GM12878 (cell line): ENCODE data around the gene INTS13. TPM values are rescaled to one million over a fixed set of nuclear protein-coding genes. Genes with fewer than 3 reads are reported as not detected.

Experiments used
- ATAC-seq: fragments of 200-7000 bp; cut with Tn5 transposase; 3 replicates; pipeline ENCODE4 v1.9.1; 2020; ENCODE audit warnings: mild to moderate bottlenecking, moderate library complexity
- BruUV-seq: library from RNA; stranded (reverse); fragments of 400-500 nt; replicated peaks from 2 replicates; lab custom pipeline; 2021; lab: Mats Ljungman, UMichigan
- CTCF ChIA-PET: fragments of 300-600 bp; sonication (Branson Sonifier 250); formaldehyde crosslinking; extraction: SDS; loops from one replicate; lab custom pipeline; 2021; ENCODE audit warnings: inconsistent platforms; lab: Yijun Ruan, JAX
- POLR2A ChIA-PET: fragments of 350-600 bp; formaldehyde crosslinking; extraction: SDS; loops from one replicate; lab custom pipeline; 2021; ENCODE audit warnings: inconsistent platforms; lab: Charles Lee
- RAD21 ChIA-PET: fragments of 300-600 bp; sonication (Branson Sonifier 250); formaldehyde crosslinking; loops from one replicate; lab custom pipeline; 2023; ENCODE audit warnings: antibody characterized with exemption; ENCODE audit not compliant: unreplicated experiment; lab: Charles Lee
- SMC1A ChIA-PET: fragments of 300-600 bp; sonication (Branson Sonifier 250); formaldehyde crosslinking; loops from one replicate; lab custom pipeline; 2023; ENCODE audit not compliant: unreplicated experiment, uncharacterized antibody; lab: Charles Lee
- DNase-seq: peaks from one replicate; pipeline ENCODE4 v3.0.0-alpha.2; 2011; ENCODE audit warnings: low read depth, low spot score
- FAIRE-seq: peaks from 3 replicates; lab custom pipeline; 2011; peaks lifted over from hg19 to GRCh38; lab: Jason Lieb, UNC
- H2AFZ ChIP-seq: 2 replicates; pipeline ENCODE4 v1.6.0; 2011; ENCODE audit warnings: low read depth, low read length, control low read depth; ENCODE audit not compliant: control insufficient read depth
- H3K27ac ChIP-seq: 2 replicates; pipeline ENCODE4 v1.5.1; 2011; ENCODE audit warnings: control low read depth; ENCODE audit not compliant: control insufficient read depth, insufficient read depth
- H3K27me3 ChIP-seq, 2 experiments: replicated peaks in 1 of 2; 2 replicates each; pipeline versions ENCODE4 v1.6.0 to v1.6.1; 2011; ENCODE audit warnings: low read length in 1 of 2; ENCODE audit not compliant: control insufficient read depth in 2 of 2, insufficient read depth in 2 of 2
- H3K36me3 ChIP-seq, 2 experiments: 2 replicates each; pipeline ENCODE4 v1.5.1; 2011; ENCODE audit warnings: low read length in 1 of 2; ENCODE audit not compliant: control insufficient read depth in 2 of 2, insufficient read depth in 2 of 2
- H3K4me1 ChIP-seq: 2 replicates; pipeline ENCODE4 v1.6.1; 2011; ENCODE audit warnings: mild to moderate bottlenecking, low read length, moderate library complexity, mixed read lengths; ENCODE audit not compliant: control insufficient read depth, insufficient read depth
- H3K4me2 ChIP-seq: 2 replicates; pipeline ENCODE4 v1.6.0; 2011; ENCODE audit warnings: control low read depth; ENCODE audit not compliant: control insufficient read depth, insufficient read depth
- H3K4me3 ChIP-seq: fragments of 200-600 bp; sonication (generic); 2 replicates; pipeline ENCODE4 v1.5.1; 2016
- H3K79me2 ChIP-seq: 2 replicates; pipeline ENCODE4 v1.6.0; 2011; ENCODE audit warnings: low read length; ENCODE audit not compliant: control insufficient read depth, insufficient read depth
- H3K9ac ChIP-seq: 2 replicates; pipeline ENCODE4 v1.8.0; 2011; ENCODE audit warnings: low read length, control low read depth, mixed read lengths; ENCODE audit not compliant: control insufficient read depth, insufficient read depth
- H3K9me3 ChIP-seq: replicated peaks from 3 replicates; pipeline ENCODE4 v1.5.1; 2011; ENCODE audit warnings: mild to moderate bottlenecking, low read length; ENCODE audit not compliant: control insufficient read depth, insufficient read depth
- H4K20me1 ChIP-seq: 2 replicates; pipeline ENCODE4 v1.6.0; 2011; ENCODE audit not compliant: control insufficient read depth, insufficient read depth
- BCL11A ChIP-seq: IDR thresholded peaks from 2 replicates; pipeline ENCODE4 v1.6.1; 2011; ENCODE audit warnings: low read depth, low read length
- CEBPB ChIP-seq, 2 experiments: fragments of 150-350 bp in 1 of 2; IDR thresholded peaks; 2 replicates each; pipeline ENCODE4 v1.6.1; 2012 to 2014; ENCODE audit warnings: low read depth in 2 of 2, low read length in 2 of 2, borderline replicate concordance in 1 of 2, inconsistent platforms in 1 of 2
- CHD2 ChIP-seq: IDR thresholded peaks from 2 replicates; pipeline ENCODE4 v1.6.1; 2011; ENCODE audit warnings: low read depth, low read length, improper control_type of control experiment, borderline replicate concordance
- CREM ChIP-seq: IDR thresholded peaks from 2 replicates; pipeline ENCODE4 v1.6.1; 2014; ENCODE audit warnings: antibody characterized with exemption, low read depth
- EED ChIP-seq: sonication (generic); IDR thresholded peaks from 2 replicates; pipeline ENCODE4 v1.6.1; 2016; ENCODE audit warnings: antibody characterized with exemption, low read depth
- EP300 ChIP-seq, 2 experiments: fragments of 150-350 bp in 1 of 2; IDR thresholded peaks; 2 replicates each; pipeline ENCODE4 v1.6.1; 2011 to 2012; ENCODE audit warnings: low read depth in 2 of 2, low read length in 2 of 2, borderline replicate concordance in 1 of 2, improper control_type of control experiment in 1 of 2, inconsistent platforms in 1 of 2; ENCODE audit not compliant: control insufficient read depth in 1 of 2
- HDAC2 ChIP-seq: fragments of 200-600 bp; sonication (generic); IDR thresholded peaks from 2 replicates; pipeline ENCODE4 v1.6.1; 2017
- IKZF2 ChIP-seq, 2 experiments: fragments of 450-650 bp; IDR thresholded peaks; 2 replicates each; pipeline ENCODE4 v1.6.1; 2017; ENCODE audit warnings: mild to moderate bottlenecking in 2 of 2, moderate library complexity in 2 of 2
- LARP7 ChIP-seq: fragments of 450-650 bp; IDR thresholded peaks from 2 replicates; pipeline ENCODE4 v1.6.1; 2017; ENCODE audit warnings: mild to moderate bottlenecking
- MEF2A ChIP-seq: IDR thresholded peaks from 2 replicates; pipeline ENCODE4 v1.6.1; 2011; ENCODE audit warnings: low read depth, mild to moderate bottlenecking, low read length, moderate library complexity; ENCODE audit not compliant: insufficient read depth
- MTA2 ChIP-seq: fragments of 450-650 bp; IDR thresholded peaks from 2 replicates; pipeline ENCODE4 v1.6.1; 2016; ENCODE audit warnings: low read depth, mild to moderate bottlenecking, moderate library complexity
- NFYA ChIP-seq: IDR thresholded peaks from 2 replicates; pipeline ENCODE4 v1.6.1; 2011; ENCODE audit warnings: low read depth, mild to moderate bottlenecking, low read length, improper control_type of control experiment, borderline replicate concordance
- POLR2AphosphoS2 ChIP-seq: IDR thresholded peaks from 2 replicates; pipeline ENCODE4 v1.6.1; 2011; ENCODE audit warnings: low read depth, mild to moderate bottlenecking, low read length, improper control_type of control experiment, moderate library complexity
- POU2F2 ChIP-seq: IDR thresholded peaks from 3 replicates; pipeline ENCODE4 v1.6.1; 2011; ENCODE audit warnings: low read depth, mild to moderate bottlenecking, low read length, borderline replicate concordance
- RBBP5 ChIP-seq: fragments of 200-600 bp; sonication (generic); conservative IDR thresholded peaks from 2 replicates; pipeline ENCODE4 v1.6.1; 2016
- ZBED1 ChIP-seq: IDR thresholded peaks from 2 replicates; pipeline ENCODE4 v1.6.1; 2016; ENCODE audit warnings: borderline replicate concordance
- WGBS: methylation state at CpG from one replicate; pipeline ENCODE4 v1.1.6; 2016; ENCODE audit warnings: low lambda C conversion rate; ENCODE audit not compliant: insufficient replicate concordance, insufficient coverage; ENCODE audit errors: missing lambda C conversion rate; 5-methylcytosine and 5-hydroxymethylcytosine counted together
- in situ Hi-C: fragments of 300-500 bp; cut with MboI; formaldehyde crosslinking; loops from 9 replicates; pipeline ENCODE4 v1.14.3; 2018; ENCODE audit warnings: mixed read lengths
- intact Hi-C: fragments of 100-400 bp; cut with micrococcal nuclease; formaldehyde crosslinking; loops from one replicate; pipeline ENCODE4 v1.14.2; 2022; ENCODE audit not compliant: unreplicated experiment
- polyA plus RNA-seq, 11 experiments: library from polyadenylated mRNA; depleted of rRNA in 4 of 11; unstranded in 6 of 11; stranded (reverse) in 5 of 11; fragments of >200 nt; fragmentation: Nextera tagmentation in 4 of 11; fragmentation: Illumina TruSeq in 1 of 11; extraction: Ambion mirVana in 4 of 11; extraction: Trizol in 1 of 11; gene quantifications; 1 replicate in 1 of 11; 2 replicates in 10 of 11; pipeline versions ENCODE4 v1.2.1 to v1.2.3, GENCODE V29; 2011 to 2016; ENCODE audit warnings: inconsistent platforms in 2 of 11, missing spikeins in 2 of 11, low read depth in 1 of 11
- total RNA-seq, 4 experiments: library from RNA; depleted of rRNA in 3 of 4; stranded (reverse); fragments of >200 nt in 3 of 4; fragmentation: Illumina TruSeq in 1 of 4; extraction: Trizol in 1 of 4; gene quantifications; 2 replicates each; pipeline versions ENCODE4 v1.2.1 to v1.2.3, GENCODE V29; 2013 to 2021

The INTS13 gene
- total and polyA plus RNA-seq, 10 of the 15 experiments (the other 5 are each of a cell fraction or from before 2014, with no cell fraction given), result 33.4 to 72.0 (median 59.9) TPM

DNA sequence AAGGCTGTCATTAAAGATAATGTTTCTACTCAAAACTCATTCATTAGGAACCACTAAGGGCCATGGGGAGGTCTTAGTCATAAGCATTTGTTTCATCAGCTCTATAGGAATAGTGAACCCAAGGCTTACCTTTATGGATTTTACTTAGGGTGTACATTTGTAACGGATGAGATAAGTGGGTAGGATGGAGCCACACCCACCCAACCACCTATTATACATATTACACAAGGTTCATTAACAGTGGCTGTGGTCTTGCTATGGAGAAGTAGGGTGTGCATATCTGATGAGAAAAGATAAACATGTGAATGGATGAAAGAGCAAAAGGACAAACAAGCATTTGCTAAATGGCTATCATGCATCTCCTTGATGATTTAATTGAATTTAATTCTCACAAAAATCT lies 65.2 kb downstream of the INTS13 start:
- H3K27ac ChIP-seq, result no peak overlapping the region
- no peak overlapping the region for H3K4me2 ChIP-seq
- H3K79me2 ChIP-seq, result no peaks in the 10 kb centered on the region
- in situ Hi-C loops (no loop called here), intact Hi-C loops (loop anchor here (2.0 kb wide), 1 partner anchor 140 kb away; no protein-coding TSS in a partner anchor)
- 0 out of 2 replicates have a peak, but pooled peaks have one; percentile 3 for TF ChIP-seq EED
- no peak for TF ChIP-seq CEBPB (IDR thresholded peaks at IDR 0.05; ENCODE audit: borderline replicate concordance in 1 of 2, low read depth in 2 of 2, low read length in 2 of 2)
- DNase-seq (no peak), ATAC-seq (no peak), FAIRE-seq (no peak)
- peaks cover 43% of the 10 kb centered on the region for H3K4me1 ChIP-seq
- no peak overlapping the region for H3K4me3 ChIP-seq
- SMC1A ChIA-PET, result interaction anchor here (0.8 to 4.7 kb wide), 4 partner anchors 13 to 171 kb away, joined by 3 to 25 read pairs (median 3); no protein-coding TSS in a partner anchor
- RAD21 ChIA-PET, result interaction anchor here (1.4 to 4.2 kb wide), 3 partner anchors 13 to 434 kb away, joined by 6 to 30 read pairs (median 7); partner anchors contain the start of gene ITPR2
- 11% methylated on average over 1 of the region's 1 CpG for WGBS
- H3K36me3 ChIP-seq, result no peaks in the 10 kb centered on the region
- CTCF ChIA-PET, result interaction anchor here (4.7 to 10.1 kb wide), 2 partner anchors 12 to 18 kb away, joined by 21 to 95 read pairs; no protein-coding TSS in a partner anchor
- no peak overlapping the region for H2AFZ ChIP-seq
- no TSS peak for BruUV-seq
- no peaks in the 10 kb centered on the region for H4K20me1 ChIP-seq
- POLR2A ChIA-PET, result interaction anchor here (1.0 kb wide), 2 partner anchors 13 to 121 kb away, joined by 3 read pairs; no protein-coding TSS in a partner anchor
- H3K9ac ChIP-seq, result no peak overlapping the region
- no peaks in the 10 kb centered on the region for H3K27me3 ChIP-seq
- no peaks in the 10 kb centered on the region for H3K9me3 ChIP-seq

DNA sequence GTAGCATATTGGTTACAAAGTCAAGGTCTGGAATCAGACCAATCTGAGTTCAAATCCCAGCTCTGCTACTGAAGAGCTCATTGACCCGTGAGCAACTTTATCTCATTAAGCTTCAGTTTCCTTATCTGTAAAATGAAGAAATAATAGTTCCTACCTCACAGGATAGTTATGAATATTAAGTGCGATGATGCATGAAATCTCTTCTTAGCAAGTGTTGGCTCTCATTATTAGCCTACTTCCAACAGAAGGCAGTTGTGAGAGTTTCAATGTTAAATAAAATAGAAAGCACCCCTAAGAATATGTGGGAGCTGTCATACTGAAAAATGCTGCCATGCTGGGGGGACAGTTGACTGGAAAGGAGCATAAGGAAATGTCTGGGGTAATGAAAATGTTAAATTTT lies 65.8 kb downstream of the INTS13 start:
- 2% methylated on average over 2 of the region's 2 CpGs for WGBS
- intact Hi-C loops, result loop anchor here (2.0 kb wide), 1 partner anchor 139 kb away; no protein-coding TSS in a partner anchor
- H4K20me1 ChIP-seq, result no peaks in the 10 kb centered on the region
- in situ Hi-C loops, result no loop called here
- SMC1A ChIA-PET, result interaction anchor here (0.8 to 4.7 kb wide), 10 partner anchors 12 to 170 kb away, joined by 3 to 25 read pairs (median 4); no protein-coding TSS in a partner anchor
- no peak overlapping the region for H3K27ac ChIP-seq
- no peaks in the 10 kb centered on the region for H3K27me3 ChIP-seq
- H3K9me3 ChIP-seq, result no peaks in the 10 kb centered on the region
- no TSS peak for BruUV-seq
- no peak overlapping the region for H3K4me3 ChIP-seq
- POLR2A ChIA-PET, result interaction anchor here (1.0 to 1.6 kb wide), 2 partner anchors 14 to 138 kb away, joined by 3 read pairs; no protein-coding TSS in a partner anchor
- ATAC-seq (peak; percentile 18), FAIRE-seq (peak; percentile 47), DNase-seq (no peak)
- no peak overlapping the region; the same call in 1 of the 2 replicates for H3K4me2 ChIP-seq
- RAD21 ChIA-PET, result interaction anchor here (0.9 to 4.2 kb wide), 5 partner anchors 8 to 435 kb away, joined by 3 to 30 read pairs (median 6); partner anchors contain the start of gene ITPR2
- CTCF ChIA-PET, result interaction anchor here (0.8 to 10.1 kb wide), 6 partner anchors 9 to 138 kb away, joined by 3 to 95 read pairs (median 4); partner anchors contain the start of gene ITPR2
- peaks cover 48% of the 10 kb centered on the region for H3K4me1 ChIP-seq
- H2AFZ ChIP-seq, result no peak overlapping the region
- H3K9ac ChIP-seq, result no peak overlapping the region
- no peaks in the 10 kb centered on the region for H3K36me3 ChIP-seq
- no peaks in the 10 kb centered on the region for H3K79me2 ChIP-seq
- no peak for TF ChIP-seq RBBP5
- TF ChIP-seq POU2F2, result no peak
- no peak for TF ChIP-seq BCL11A
- TF ChIP-seq POLR2AphosphoS2, result no peak
- no peak for TF ChIP-seq NFYA
- TF ChIP-seq MEF2A, result 0 out of 2 replicates have a peak, but pooled peaks have one; percentile 31
- TF ChIP-seq LARP7, result no peak
- TF ChIP-seq MTA2, result peak; percentile 51
- peak; percentile 46; the same call in 1 of the 2 replicates for TF ChIP-seq CREM
- TF ChIP-seq CHD2, result no peak
- 0 out of 2 replicates have a peak, but pooled peaks have one; percentile 53 for TF ChIP-seq ZBED1
- TF ChIP-seq EP300 (IDR thresholded peaks at IDR 0.05; ENCODE audit: borderline replicate concordance in 1 of 2, control insufficient read depth in 1 of 2, low read depth in 2 of 2, low read length in 2 of 2), result no peak
- no peak for TF ChIP-seq IKZF2 (IDR thresholded peaks at IDR 0.05)
- no peak for TF ChIP-seq HDAC2
